CD4-positive, alpha-beta T cell (primary cell): ENCODE results near the gene SPATA12. TPM values are rescaled to one million over a fixed set of nuclear protein-coding genes. Genes with fewer than 3 reads are reported as not detected.

Source experiments
- ATAC-seq: fragments of 200-7000 bp; cut with Tn5 transposase; one replicate; pipeline ENCODE4 v1.10.0; 2022; ENCODE audit warnings: mild to moderate bottlenecking; ENCODE audit not compliant: poor library complexity
- CTCF ChIA-PET: fragments of 350-600 bp; sonication (Branson Sonifier 250); formaldehyde crosslinking; loops from one replicate; lab custom pipeline; 2021; ENCODE audit warnings: antibody characterized with exemption, inconsistent platforms; lab: Charles Lee
- POLR2A ChIA-PET: fragments of 350-600 bp; sonication (Branson Sonifier 250); formaldehyde crosslinking; loops from one replicate; lab custom pipeline; 2021; ENCODE audit warnings: antibody characterized with exemption, inconsistent platforms; lab: Charles Lee
- DNase-seq, 14 experiments: peaks; one replicate each; pipeline ENCODE4 v3.0.0-alpha.2; 2013 to 2020; ENCODE audit warnings: mixed read lengths in 2 of 14
- H3K27ac ChIP-seq, 2 donors: one replicate each; pipeline versions ENCODE4 v1.5.1 to v1.7.0; 2013; ENCODE audit warnings: low read length in 2 of 2, low read depth in 1 of 2, mild to moderate bottlenecking in 1 of 2
- H3K27me3 ChIP-seq, 2 experiments: 1 replicate in 1 of 2; 2 replicates in 1 of 2; pipeline versions ENCODE4 v1.6.1 to v1.7.0; 2013; ENCODE audit warnings: low read length in 2 of 2, control low read depth in 1 of 2, mild to moderate bottlenecking in 1 of 2, moderate library complexity in 1 of 2; ENCODE audit not compliant: insufficient read depth in 2 of 2, control insufficient read depth in 1 of 2
- H3K36me3 ChIP-seq: one replicate; pipeline ENCODE4 v1.6.1; 2013; ENCODE audit warnings: low read length, control low read depth; ENCODE audit not compliant: insufficient read depth
- H3K4me1 ChIP-seq: one replicate; pipeline ENCODE4 v1.6.1; 2013; ENCODE audit warnings: low read length, control low read depth; ENCODE audit not compliant: insufficient read depth
- H3K4me3 ChIP-seq: one replicate; pipeline ENCODE4 v1.5.1; 2013; ENCODE audit warnings: mild to moderate bottlenecking, low read length, moderate library complexity
- H3K9me3 ChIP-seq, 2 experiments: 1 replicate in 1 of 2; 2 replicates in 1 of 2; pipeline versions ENCODE4 v1.6.1 to v1.7.0; 2013; ENCODE audit warnings: low read length in 2 of 2, mild to moderate bottlenecking in 2 of 2, control low read depth in 1 of 2, moderate library complexity in 1 of 2; ENCODE audit not compliant: control insufficient read depth in 1 of 2, insufficient read depth in 1 of 2
- H3K27ac Mint-ChIP-seq: one replicate; pipeline ENCODE4 v1.8.0; 2020; ENCODE audit warnings: mixed read lengths
- H3K27me3 Mint-ChIP-seq: one replicate; pipeline ENCODE4 v1.8.0; 2021; ENCODE audit warnings: mixed read lengths
- H3K36me3 Mint-ChIP-seq: one replicate; pipeline ENCODE4 v1.8.0; 2021; ENCODE audit warnings: low read depth, mixed read lengths
- H3K4me1 Mint-ChIP-seq: one replicate; pipeline ENCODE4 v1.8.0; 2021; ENCODE audit warnings: low read depth, mixed read lengths
- H3K4me3 Mint-ChIP-seq: one replicate; pipeline ENCODE4 v1.8.0; 2020; ENCODE audit warnings: mild to moderate bottlenecking, mixed read lengths
- H3K9me3 Mint-ChIP-seq: one replicate; pipeline ENCODE4 v1.8.0; 2020; ENCODE audit warnings: mixed read lengths
- intact Hi-C, 2 experiments: fragments of 100-400 bp; cut with DNase I in 1 of 2; cut with micrococcal nuclease in 1 of 2; formaldehyde crosslinking; loops; one replicate each; pipeline versions ENCODE4 v1.15.1 to v1.9.0; 2023 to 2025; cut with DNase I, micrococcal nuclease
- total RNA-seq, 174 experiments: library from RNA in 2 of 174; stranded (reverse) in 2 of 174; gene quantifications; one replicate each; pipeline ENCODE4 v1.2.3 and lab custom pipeline; 2021 to 2026
- TF ChIP-seq, protein P1 (sequence below): fragments of 200-600 bp; IDR thresholded peaks from one replicate; pipeline ENCODE4 v1.8.0; 2022; ENCODE audit warnings: antibody characterized with exemption, mild to moderate bottlenecking

The SPATA12 gene
- total RNA-seq, 2 experiments from 2014 or later: not detected

DNA sequence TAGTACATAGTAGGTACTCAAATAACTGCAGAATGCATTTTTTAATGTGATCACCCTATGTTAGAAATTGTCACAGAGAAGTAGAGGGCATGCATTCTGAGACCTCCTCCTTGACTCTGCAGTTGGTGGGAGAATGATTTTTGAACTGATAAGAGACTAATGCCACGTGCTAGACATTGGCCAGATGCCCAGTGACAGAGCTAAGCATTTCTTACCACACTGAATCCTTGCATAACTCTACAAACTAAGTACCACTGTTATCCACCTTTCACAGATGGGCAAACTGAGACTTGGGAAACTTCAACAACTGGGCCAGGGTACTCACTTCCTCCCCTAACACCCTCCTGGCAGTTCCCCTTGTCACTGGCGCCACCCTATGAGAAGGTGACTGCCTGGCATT lies 33.5 kb upstream of the SPATA12 start:
- Histone ChIP-seq H3K27me3 (no peaks in the 10 kb centered on the region), H3K36me3 (no peaks in the 10 kb centered on the region), H3K27ac (no peak overlapping the region), H3K4me3 (no peak overlapping the region), H3K4me1 (no peaks in the 10 kb centered on the region), H3K9me3 (no peaks in the 10 kb centered on the region)
- H3K27me3 Mint-ChIP-seq: no peaks in the 10 kb centered on the region
- no peak for DNase-seq
- H3K4me1 Mint-ChIP-seq: no peaks in the 10 kb centered on the region
- no peak overlapping the region for H3K4me3 Mint-ChIP-seq
- POLR2A ChIA-PET: no interaction called here
- no peaks in the 10 kb centered on the region for H3K36me3 Mint-ChIP-seq
- no peak overlapping the region for H3K27ac Mint-ChIP-seq
- ATAC-seq: no peak
- TF ChIP-seq, protein P1, sequence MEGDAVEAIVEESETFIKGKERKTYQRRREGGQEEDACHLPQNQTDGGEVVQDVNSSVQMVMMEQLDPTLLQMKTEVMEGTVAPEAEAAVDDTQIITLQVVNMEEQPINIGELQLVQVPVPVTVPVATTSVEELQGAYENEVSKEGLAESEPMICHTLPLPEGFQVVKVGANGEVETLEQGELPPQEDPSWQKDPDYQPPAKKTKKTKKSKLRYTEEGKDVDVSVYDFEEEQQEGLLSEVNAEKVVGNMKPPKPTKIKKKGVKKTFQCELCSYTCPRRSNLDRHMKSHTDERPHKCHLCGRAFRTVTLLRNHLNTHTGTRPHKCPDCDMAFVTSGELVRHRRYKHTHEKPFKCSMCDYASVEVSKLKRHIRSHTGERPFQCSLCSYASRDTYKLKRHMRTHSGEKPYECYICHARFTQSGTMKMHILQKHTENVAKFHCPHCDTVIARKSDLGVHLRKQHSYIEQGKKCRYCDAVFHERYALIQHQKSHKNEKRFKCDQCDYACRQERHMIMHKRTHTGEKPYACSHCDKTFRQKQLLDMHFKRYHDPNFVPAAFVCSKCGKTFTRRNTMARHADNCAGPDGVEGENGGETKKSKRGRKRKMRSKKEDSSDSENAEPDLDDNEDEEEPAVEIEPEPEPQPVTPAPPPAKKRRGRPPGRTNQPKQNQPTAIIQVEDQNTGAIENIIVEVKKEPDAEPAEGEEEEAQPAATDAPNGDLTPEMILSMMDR: no peak
- no peaks in the 10 kb centered on the region for H3K9me3 Mint-ChIP-seq
- intact Hi-C loops: no loop called here
- CTCF ChIA-PET: no interaction called here

DNA sequence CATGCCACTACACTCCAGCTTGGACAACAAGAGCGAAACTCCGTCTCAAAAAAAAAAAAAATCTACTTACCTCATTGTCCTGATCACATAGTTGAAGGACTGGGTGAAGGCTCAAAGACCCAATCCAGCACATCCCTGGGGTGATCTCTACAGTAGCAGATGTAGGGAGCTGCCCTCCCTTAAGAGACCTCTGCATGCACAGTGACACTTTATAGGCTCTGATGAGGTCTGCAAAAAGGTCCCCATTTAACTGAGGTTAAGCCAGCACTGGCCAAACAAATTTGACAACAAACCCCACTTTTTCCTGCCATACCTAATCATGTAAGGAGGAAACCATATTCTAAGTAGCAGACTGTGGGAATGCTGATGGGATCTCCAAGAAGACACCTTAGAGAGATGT lies 31.1 kb upstream of the SPATA12 start:
- H3K4me3 ChIP-seq: no peak overlapping the region
- no peaks in the 10 kb centered on the region for H3K9me3 Mint-ChIP-seq
- intact Hi-C loops: no loop called here
- no peak overlapping the region for H3K4me3 Mint-ChIP-seq
- ChIA-PET CTCF (no interaction called here), POLR2A (no interaction called here)
- no peaks in the 10 kb centered on the region for H3K36me3 Mint-ChIP-seq
- TF ChIP-seq, protein P1: no peak
- no peaks in the 10 kb centered on the region for H3K4me1 ChIP-seq
- H3K27me3 Mint-ChIP-seq: no peaks in the 10 kb centered on the region
- H3K9me3 ChIP-seq: no peaks in the 10 kb centered on the region
- ATAC-seq (no peak), DNase-seq (no peak)
- H3K27me3 ChIP-seq: no peaks in the 10 kb centered on the region
- H3K27ac Mint-ChIP-seq: no peak overlapping the region
- H3K4me1 Mint-ChIP-seq: no peaks in the 10 kb centered on the region
- no peak overlapping the region for H3K27ac ChIP-seq
- H3K36me3 ChIP-seq: no peaks in the 10 kb centered on the region

DNA sequence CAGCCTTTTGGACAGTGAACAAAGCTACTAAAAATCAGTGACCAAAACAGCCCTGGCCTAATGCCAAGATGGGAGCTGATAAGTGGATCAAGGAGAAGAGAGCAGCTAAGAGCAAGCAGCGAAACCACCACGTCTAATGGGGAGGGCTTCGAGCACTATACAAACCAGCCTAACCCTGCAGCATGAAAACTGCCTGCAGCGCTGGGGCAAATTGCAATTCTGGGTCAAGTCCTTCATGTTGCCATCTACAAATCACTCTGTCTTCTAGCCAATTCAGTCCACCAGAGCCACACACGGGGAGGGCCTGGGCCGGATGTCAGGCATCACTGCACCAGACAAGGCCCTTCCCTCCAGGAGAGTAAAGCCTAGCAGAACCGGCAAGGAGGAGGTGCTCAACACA lies 30.5 kb upstream of the SPATA12 start:
- Histone ChIP-seq H3K27me3 (no peaks in the 10 kb centered on the region), H3K4me3 (no peak overlapping the region), H3K36me3 (no peaks in the 10 kb centered on the region), H3K9me3 (no peaks in the 10 kb centered on the region), H3K4me1 (no peaks in the 10 kb centered on the region), H3K27ac (no peak overlapping the region)
- no peak for ATAC-seq
- Mint-ChIP-seq H3K36me3 (no peaks in the 10 kb centered on the region), H3K4me1 (no peaks in the 10 kb centered on the region), H3K4me3 (no peak overlapping the region), H3K27ac (no peak overlapping the region), H3K27me3 (no peaks in the 10 kb centered on the region), H3K9me3 (no peaks in the 10 kb centered on the region)
- no peak for DNase-seq
- ChIA-PET POLR2A (no interaction called here), CTCF (no interaction called here)
- intact Hi-C loops: no loop called here
- TF ChIP-seq, protein P1: no peak
